GM18517 (cell line): Measurements from ENCODE around the gene HK2.
"Not testable (repeated sequence)": the region's sequence is repeated elsewhere in the genome, so short reads cannot be mapped to it uniquely, and the experiment has no call there.

Source experiments
- ATAC-seq: cut with Tn5 transposase; IDR thresholded peaks from one replicate; pipeline ENCODE4 v1.9.1; 2021; ENCODE audit warnings: mild to moderate bottlenecking, moderate library complexity; ENCODE audit not compliant: unreplicated experiment

HK2 gene

DNA sequence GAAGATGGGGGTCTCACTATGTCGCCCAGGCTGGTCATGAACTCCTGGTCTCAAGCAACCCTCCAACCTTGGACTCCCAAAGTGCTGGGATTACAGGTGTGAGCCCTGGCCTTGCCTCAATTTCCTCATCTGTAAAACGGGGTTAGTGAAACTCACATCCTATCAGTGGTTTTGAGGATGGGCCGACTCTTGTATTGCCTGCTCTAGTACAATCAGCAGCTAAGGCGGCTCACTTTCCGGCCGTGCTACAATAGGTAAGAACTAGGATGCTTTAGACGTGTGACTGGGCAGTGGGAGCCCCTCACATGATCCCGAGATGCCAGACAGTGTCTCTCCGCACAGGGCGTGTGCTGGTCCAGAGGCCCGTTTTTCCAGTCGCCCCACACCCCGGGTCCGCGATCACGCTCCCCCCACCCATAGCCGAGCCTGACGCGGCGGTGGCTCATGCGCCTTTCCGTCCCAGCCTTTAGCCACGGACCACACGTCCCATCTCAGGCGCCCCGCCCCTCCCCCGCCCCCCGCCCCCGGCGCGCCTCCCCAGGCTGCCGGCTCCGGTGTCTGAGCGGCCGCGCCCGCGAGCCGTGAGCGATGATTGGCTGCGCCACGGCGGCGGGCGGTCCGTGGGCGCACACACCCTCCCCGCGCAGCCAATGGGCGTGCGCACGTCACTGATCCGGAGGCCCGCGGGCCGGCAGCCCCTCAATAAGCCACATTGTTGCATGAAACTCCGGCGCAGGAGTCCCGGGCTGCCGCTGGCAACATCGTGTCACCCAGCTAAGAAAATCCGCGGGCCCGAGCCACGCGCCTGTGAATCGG is at the start of gene HK2:
Gene HK2, plus strand, starts transcription at position 710 of the 816 bp plus-strand sequence. CDS start 454 bp downstream, outside the sequence.
- peak; percentile 69 for ATAC-seq

DNA sequence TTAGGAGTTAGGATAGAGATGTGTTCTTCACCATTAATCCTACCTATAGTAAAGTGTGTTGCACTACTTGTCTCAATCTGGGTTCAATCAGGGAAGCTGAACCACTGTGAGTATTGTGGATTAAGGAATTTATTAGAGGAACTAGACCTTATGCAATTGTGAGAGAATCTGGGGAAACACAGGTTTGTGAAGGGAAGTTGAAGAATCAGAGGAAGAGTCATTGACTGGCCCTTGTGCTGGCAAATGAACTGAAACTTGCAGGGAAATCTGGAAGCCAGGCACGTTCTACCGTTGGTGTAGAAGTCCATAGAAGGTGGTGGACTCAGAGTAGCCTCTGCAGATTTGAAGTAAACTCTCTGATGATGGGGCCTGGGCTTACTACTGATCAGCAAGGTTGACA is 44.7 kb upstream of the HK2 start:
- no peak for ATAC-seq

DNA sequence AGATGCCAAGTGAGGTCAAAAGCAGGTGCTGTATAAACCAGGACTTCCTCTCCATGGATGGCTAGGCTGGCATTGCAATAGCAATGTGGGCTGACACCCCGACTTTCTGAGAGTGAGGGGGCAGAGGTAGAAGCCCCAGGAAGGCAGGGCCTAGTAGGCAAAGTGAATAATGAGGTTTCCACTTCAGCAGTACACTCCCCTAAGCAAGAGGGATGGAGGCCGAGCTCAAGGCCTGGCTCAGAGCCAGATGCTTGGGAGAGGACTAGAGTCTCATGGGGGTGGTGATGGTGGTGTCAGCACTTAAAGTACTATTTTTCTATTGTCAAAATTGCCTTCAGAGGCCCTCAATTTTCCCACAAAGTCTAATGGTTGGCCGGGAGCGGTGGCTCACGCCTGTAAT is 41.6 kb upstream of the HK2 start:
- ATAC-seq, result no peak

DNA sequence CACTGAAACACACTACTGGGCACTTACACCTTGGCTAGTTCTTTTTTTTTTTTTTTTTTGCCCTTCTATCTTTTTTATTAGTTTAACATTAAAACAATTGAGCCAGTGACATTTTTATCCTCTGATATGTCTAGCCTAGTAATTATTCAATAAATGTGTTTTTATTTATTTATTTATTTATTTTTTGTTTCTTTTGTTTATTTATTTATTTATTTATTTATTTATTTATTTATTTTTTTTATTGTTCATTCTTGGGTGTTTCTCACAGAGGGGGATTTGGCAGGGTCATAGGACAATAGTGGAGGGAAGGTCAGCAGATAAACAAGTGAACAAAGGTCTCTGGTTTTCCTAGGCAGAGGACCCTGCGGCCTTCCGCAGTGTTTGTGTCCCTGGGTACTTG is 39.0 kb upstream of the HK2 start:
- not testable (repeated sequence) for ATAC-seq

DNA sequence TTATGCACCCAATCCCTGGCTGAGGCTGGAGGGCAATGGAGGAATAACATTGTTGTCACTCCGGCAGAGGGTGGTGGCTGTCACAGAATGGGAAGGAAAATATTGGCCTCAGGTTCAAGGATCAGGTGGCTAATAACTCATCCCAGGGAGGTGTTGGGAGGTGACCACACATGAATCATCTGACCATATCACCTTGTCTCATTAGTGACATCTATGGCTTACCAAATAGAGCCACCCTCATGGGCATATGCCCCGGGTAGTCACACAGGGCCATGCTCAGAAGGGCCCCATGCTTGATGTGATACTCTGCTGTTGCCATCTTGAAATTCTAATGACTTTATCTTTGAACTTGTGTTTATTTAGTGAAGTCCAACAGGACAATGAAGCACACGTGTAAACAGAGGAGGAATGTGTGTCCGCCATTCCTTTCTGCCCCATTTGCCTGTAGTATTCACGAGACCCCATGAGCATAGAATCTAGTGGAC is 27.5 kb upstream of the HK2 start:
- ATAC-seq, result no peak

DNA sequence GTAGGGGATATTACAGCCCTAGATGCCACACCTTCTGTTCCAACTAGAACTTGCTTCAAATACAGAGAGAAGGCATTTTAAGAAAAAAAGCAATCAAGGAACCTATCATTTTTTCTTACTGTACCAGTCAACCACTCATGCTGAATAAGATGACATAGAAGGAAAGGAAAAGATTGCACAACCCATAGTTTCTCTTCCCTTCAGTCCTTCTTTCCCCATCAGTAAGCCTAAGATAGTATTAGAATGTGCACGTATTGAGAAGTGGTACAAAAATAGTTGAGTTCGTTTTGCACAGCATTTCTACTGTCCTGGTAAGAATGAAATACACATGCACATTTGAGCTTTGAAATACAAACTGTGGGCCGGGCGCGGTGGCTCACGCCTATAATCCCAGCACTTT is 27.0 kb upstream of the HK2 start:
- ATAC-seq, result no peak

DNA sequence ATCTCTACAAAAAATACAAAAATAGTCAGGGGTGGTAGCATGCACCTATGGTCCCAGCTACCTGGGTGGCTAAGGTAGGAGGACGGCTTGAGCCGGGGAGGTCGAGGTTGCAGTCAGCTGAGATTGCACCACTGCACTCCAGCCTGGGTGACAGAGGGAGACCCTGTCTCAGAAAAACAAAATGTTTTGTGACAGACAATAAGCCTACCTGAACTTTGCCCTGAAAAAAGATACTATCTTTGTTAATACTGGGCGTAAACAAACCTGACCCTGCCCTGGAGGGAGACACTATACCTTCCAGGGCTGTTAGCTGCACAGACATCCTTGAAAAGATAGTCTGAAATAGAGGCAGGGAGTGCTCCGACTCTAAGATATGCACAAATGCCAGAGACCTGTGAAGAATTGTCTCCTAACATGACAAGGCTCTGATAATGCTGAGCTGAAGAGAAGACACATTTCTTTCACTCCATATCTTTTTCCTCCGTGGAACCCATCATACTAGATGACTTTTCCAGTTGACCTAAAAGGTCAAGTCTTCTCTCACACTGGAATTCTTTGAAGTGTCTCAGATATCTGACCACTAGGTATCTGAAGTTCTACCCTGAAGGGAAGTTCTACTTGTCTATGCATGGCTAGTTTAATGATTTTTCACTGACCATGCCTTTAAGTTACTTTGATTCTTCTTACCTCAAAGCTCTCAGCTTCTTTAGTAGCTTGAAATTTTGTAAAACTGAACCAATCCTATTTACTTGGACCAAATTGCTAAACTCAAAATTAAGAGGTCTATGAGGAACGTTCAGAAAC is 20.9 kb upstream of the HK2 start:
- ATAC-seq, result no peak

DNA sequence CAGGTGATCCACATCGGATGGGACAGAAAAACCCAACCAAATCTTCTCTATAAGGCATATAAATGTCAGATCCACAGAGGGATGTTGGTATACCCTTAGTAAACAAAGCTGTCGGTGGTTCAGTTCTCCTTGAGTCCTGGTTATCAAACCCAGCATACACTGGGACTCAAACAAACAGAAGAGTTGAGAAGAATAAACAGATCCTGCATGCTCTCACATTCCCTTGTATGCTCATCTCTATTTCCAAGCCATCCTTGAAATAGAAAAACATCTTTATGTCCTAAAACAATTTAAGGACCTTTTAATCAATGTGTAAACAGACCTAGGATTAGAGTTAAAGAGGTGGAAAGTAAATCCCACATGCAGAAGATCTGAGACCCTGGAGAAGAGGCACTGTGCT is 19.8 kb upstream of the HK2 start:
- ATAC-seq, result no peak

DNA sequence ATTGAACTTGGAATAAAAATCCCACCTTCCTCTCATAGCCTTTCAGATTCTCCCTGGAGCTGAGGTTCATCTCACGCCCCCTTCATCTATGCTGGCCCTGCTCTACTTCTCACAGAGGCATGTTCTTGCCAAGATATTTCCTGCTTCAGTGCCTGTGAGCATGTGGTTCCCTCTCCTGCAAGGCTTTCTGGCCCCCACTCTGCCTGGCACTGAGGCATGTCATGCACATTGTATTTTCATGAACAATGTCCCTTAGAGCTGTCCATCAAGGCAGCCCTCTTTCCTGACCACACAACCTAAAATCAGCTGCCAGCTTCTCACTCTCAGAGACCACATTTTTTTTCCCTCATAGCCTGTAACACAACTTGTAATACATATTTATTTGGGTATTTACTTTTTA is 18.0 kb upstream of the HK2 start:
- ATAC-seq, result no peak

DNA sequence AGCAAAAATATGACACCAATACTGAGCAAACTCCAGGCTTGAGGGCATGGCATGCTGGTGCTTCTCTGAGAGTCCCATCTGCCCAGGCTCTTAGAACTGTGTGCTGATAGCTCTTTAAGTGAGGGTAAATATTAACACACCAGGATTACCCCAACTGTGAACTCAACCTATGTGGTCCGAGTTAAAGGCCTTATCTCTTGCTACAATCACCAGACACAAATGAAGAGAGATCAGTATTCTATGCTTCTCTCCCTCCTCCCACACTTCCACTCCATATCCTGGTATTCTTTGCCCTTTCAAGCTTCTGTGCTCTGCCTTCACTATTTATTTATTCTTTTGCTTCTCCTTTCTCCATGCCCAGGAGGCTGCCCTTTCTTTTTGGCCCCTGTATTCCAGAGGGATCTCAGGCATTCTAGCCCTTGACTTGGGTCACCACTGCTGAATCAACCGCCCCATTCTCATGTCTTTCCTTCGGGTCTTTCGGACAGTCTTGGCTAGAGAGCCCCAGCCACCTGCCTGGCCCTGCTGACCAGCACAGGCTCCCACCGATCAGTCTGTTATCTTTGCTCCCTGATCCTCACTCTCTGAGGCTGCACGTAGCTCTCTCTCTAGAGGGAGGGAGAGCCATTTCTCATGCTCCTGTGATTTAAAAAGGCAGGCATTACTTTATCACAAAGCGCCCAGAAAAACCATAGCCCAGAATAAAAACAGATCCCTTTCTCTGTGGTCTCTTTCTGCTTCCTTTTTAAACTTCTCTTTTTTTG is 17.2 kb upstream of the HK2 start:
- ATAC-seq, result no peak

DNA sequence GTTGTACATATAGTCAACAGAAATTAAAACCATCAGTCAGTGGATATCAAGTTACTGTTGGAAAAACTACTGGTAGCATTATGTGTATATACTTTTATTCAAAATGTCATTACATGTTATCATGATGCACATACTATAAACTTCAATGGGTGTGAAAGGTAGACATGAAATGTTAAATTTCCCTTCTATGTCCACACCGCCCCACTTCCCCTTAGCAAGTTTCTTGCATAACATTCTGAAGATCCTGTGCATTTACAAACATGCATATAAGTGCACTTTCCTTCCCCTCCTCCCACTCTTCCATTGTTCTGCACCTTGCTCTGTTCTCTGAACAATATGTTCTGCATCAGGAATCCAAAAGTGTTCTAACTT is 16.6 kb upstream of the HK2 start:
- no peak for ATAC-seq

DNA sequence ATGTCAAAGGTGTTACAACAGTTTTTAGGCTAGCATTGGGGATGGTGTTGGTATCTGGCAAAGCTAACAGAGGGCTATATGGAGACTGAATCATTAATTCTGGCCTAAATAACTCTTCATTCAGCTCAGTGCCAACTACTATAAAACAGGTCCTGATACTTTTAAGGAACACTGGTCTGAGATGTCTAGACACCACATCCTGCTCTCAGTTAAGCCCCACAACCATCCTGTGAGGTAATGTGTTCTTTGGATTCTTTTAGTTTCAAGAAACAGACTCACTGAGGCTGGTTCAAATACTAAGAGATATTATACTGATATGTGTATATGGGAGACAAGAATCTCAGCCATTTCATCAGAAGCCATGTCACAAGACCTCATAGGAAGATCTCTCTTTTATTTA is 14.2 kb upstream of the HK2 start:
- no peak for ATAC-seq

DNA sequence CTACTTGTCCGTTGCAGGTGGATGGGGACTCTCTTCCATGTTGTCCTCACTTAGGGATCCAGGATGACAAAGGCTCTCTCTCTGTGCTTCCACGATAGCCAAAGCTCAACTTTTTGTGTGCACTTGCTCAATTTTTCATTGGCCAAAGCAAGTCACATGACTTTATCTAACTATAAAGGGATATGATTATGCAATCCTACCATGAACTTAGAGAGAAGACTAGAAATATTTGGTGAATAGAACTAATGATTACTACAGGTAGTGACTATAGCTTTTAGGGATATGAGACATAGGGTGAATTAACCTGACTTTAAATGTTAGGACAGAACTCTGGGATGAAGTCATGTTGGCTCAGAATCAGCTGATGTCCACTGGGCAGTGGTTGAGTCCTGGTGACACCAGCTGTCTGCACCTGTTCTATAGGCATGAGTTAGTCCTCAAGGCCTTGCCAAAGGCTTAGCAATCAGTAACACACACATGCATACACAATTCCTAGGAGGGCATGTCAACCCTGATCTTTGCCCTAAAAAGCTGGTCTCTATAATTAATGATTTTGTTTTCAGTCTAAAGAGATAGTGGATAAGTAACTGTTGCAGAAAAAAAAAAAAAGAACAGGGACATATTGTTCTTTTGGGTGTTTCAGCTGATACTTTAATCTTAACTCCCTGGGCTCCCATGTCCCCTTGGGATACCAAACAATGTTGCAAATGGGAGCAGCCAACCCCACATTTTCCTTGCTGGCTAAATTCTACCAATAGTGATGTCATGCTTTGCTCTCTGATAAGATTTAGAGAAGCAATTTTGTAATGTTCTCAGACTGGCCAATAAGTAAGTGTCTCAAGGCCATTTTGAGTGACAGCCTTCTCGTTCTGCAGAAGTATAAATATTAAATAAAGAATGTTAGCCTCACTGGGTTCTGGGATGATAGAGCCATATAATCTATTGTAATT is 12.5 kb upstream of the HK2 start:
- ATAC-seq, result no peak

DNA sequence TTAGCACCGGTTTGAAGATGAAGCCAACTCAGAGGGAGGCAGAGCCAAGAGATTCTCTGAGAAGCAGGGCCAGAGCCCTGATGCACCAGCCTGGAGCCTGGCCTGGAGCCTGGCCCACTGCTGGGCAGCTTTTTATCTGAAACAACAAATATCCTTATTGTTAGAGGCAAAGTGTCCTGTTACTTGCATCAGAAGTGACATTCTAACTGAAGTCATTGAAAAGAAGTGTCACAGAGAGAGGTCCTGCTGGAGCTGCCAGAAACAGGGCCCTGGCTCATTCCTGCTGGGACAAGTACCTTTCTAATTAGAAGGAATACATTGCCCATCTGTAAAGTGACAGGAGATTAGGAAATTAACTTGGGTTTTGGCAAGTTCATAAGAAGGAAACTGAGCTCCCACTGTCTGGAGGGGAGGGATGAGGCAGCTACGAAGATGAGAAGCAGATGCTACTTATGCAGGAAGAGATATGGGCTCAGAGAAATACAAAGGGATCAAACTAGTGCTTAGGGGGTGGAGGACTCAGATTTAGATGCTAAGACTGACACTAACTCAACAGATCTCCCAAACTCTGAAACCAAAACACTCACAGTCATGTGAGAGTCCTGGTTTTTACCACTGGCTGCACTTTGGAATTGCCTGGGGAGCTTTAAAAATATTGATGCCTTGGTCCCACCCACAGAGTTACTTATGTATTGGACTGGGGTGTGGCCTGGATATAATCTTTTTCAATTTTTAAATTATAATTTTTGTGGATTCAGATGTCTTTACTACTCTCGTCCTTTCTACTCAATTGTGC is 11.0 kb upstream of the HK2 start:
- no peak for ATAC-seq

DNA sequence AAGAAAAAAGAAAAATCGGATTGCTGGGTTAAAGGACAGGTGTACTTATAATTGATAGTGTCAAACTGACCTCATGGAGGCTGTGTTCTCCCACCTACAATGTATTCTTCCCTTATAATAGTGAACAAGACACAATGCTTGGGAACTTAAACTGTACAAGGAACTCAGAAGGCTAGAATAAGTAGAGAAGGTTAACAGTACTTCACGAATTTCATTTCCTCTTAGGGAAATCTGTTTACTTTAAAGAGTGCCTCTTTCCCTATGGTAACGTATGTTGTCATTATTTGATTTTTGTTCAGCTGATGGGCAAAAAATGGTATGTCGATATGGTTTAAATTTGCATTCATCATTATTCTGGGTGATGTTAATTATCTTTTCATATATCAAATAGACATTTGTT is 9.2 kb upstream of the HK2 start:
- no peak for ATAC-seq

DNA sequence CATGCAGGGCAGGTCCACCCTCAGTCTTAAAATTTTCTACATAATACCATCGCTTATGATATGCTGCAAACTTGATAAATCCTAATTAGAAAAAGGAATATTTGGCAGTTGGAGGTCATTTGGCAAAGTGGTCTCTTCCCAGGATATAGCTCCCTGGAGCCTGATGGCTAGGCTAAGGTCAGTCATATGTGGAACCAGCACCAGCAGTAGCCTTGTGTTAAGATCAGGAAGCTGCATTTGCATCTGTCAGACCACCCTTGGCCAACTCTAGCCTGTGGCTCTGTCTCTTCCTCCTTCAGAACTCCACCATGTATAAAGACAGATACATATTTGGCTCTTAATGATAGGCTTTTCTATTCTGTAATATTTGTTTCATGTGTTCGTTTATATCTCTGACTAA is 5.4 kb upstream of the HK2 start:
- no peak for ATAC-seq

DNA sequence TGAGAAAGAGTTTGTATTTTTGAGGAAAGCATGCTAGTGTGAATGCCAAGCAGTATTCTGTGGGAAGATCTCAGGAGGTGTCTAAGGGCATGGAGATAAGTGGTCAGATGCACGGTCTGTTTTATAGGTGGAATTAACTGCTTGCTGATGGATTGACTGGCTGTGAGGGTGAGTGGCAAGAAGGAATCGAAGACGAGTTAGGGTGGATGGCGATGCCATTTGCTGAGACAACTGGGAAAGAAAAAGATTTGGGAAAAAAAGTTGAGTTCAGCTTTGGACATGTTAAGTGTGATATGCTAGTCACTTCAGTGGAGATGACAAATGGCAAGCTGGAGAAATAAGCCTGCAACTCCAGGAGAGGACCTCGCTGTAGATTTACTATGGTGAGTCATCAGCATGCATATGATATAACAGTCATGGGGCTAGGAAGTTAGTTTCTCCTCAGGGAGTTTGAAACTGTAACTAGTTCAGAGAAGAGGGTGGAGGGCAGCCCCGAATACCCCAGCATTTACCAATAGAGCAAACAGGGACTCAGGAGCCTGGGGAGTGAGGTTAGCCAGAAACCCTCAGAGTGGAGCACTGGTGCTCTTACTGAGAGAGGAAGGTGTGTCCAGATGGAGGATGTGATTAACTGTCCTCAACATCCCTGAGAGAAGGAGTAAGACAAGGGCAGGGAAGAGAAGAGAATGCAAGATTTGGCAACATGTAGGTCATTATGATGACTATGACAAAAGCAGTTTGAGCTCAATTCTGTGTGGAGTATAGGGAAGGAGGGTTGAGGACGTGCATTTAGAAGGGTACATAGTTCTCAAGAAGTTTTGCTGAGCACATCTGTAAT is 2.0 kb upstream of the HK2 start:
- no peak for ATAC-seq

DNA sequence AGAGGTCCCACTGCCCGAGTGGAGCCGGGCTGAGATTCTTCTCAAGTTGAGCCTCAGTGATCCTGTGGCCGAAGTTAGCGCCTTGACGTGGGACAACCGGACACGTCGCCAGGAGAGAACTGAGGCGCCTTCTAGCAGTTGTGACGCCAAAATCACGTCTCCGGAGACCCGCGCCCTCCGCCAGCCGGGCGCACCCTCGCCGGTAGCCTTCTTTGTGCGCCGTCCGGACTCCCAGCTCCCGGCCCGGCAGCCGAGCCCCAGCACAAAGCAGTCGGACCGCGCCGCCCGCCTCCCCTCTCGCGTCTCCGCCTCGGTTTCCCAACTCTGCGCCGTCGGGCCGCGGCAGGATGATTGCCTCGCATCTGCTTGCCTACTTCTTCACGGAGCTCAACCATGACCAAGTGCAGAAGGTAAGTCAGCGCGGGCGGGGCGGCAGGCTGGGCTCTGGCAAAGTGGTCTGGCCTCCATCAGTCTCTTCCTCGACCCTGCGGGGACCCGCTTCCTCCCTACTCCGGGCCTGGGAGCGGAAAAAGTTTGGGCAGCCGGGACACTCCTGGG is 386 bp downstream of the HK2 start:
- peak; percentile 9 for ATAC-seq
